ENCODE results near the gene DDX41. TPM values are rescaled to one million over a fixed set of nuclear protein-coding genes. Genes with fewer than 3 reads are reported as not detected.

DDX41 gene
- total and polyA plus RNA-seq, 9 donors = 58.3 to 104 (median 70.8) TPM

DNA sequence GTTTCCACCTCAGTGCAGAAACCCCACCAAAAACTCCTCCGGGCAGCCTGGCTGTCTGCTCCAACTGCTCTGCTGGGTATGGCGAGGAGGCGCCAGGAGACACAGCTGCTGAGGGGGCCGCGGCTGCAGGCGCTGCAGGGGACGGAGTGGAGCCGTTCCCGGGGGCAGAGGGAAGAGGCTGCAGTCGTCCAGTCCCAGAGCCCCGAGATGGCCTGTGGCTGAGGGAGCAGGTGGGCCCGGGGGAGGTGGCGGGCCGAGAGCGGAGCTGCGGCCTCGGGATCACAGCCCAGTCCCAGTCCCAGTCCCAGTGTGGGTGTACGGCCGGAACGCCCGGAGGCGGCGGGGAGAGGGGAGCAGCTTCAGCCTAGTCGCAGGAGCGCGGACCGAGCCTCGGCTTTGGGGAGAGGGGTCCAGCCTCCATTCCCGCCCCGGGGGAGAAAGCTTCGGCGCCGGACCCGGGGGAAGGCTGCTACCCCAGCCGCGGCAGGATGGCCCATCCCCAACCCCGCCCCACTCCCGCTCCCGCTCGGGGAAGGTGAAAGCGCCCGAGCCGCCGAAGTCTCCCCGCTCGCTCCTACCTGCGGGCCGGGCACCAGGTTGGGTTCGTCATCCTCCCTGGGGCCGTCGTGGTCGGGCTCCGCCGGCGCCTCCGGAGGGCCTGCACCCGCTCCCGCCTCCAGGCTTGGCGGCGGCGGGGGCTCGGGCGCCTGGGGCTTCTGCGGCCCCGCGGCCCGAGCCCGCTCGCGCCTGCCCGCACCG, 37.1 kb upstream of the DDX41 start:
- H3K27me3 ChIP-seq = no peaks in the 10 kb centered on the region
- TF ChIP-seq POLR2A (IDR thresholded peaks at IDR 0.05) = no peak
- no peak for TF ChIP-seq EP300 (IDR thresholded peaks at IDR 0.05)
- TF ChIP-seq, protein P1, sequence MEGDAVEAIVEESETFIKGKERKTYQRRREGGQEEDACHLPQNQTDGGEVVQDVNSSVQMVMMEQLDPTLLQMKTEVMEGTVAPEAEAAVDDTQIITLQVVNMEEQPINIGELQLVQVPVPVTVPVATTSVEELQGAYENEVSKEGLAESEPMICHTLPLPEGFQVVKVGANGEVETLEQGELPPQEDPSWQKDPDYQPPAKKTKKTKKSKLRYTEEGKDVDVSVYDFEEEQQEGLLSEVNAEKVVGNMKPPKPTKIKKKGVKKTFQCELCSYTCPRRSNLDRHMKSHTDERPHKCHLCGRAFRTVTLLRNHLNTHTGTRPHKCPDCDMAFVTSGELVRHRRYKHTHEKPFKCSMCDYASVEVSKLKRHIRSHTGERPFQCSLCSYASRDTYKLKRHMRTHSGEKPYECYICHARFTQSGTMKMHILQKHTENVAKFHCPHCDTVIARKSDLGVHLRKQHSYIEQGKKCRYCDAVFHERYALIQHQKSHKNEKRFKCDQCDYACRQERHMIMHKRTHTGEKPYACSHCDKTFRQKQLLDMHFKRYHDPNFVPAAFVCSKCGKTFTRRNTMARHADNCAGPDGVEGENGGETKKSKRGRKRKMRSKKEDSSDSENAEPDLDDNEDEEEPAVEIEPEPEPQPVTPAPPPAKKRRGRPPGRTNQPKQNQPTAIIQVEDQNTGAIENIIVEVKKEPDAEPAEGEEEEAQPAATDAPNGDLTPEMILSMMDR (IDR thresholded peaks at IDR 0.05) = no peak
- peaks cover 8% of the 10 kb centered on the region for H3K4me1 ChIP-seq (ENCODE audit: insufficient read depth)
- no peaks in the 10 kb centered on the region for H3K9me3 ChIP-seq
- intact Hi-C loops (cut with DNase I) = no loop called here
- 0 to 1% (median 0%) methylated on average over 38 to 72 of the region's 72 CpGs for WGBS, 3 donors
- peak; percentile 29 to 70 (median 60) for DNase-seq
- peak overlapping the region; percentile 52 to 80 for H3K27ac ChIP-seq
- H3K4me3 ChIP-seq = peak overlapping the region; percentile 63
- H3K36me3 ChIP-seq = no peaks in the 10 kb centered on the region

DNA sequence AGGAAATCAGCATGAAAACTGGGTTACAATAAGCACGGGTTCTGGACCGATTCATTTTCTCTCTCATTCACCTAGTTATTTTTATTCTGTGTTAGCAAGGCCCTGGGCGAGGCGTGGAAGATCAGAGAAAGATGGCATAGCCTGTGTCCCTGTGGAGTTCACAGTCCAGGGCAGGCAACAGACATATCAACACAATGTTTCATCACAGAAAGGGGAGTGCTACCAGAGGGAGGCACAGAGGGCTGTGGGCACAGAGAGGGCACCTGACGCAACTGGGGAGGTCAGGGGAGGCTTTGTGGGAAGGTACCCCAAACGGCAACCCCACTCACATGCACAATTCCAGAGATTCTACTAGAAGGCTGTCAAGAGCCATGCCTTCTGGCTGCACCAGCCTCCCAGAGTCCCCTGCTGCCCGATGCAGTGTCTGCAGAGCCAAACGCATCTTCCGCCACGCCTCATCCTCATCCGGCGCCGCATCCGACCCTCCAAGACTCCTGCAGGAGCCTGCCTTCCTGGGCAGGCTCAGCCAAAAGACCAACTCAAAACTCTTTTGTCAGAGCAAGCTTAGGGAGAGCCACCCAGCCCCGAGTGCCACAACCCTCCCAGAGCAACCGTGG, 36.2 kb upstream of the DDX41 start:
- Histone ChIP-seq H3K9me3 (no peaks in the 10 kb centered on the region), H3K4me1 (ENCODE audit: insufficient read depth) (peaks cover 8% of the 10 kb centered on the region), H3K27me3 (no peaks in the 10 kb centered on the region), H3K4me3 (peak overlapping the region; percentile 63), H3K36me3 (no peaks in the 10 kb centered on the region), H3K27ac (peak overlapping the region in 1 of 2 donors; percentile 52)
- TF ChIP-seq POLR2A (IDR thresholded peaks at IDR 0.05) (no peak), EP300 (IDR thresholded peaks at IDR 0.05) (no peak)
- TF ChIP-seq, protein P1 (IDR thresholded peaks at IDR 0.05) = no peak
- intact Hi-C loops (cut with DNase I) = no loop called here
- DNase-seq = no peak
- 27 to 33% (median 32%) methylated on average over 15 to 16 of the region's 16 CpGs for WGBS, 3 donors

DNA sequence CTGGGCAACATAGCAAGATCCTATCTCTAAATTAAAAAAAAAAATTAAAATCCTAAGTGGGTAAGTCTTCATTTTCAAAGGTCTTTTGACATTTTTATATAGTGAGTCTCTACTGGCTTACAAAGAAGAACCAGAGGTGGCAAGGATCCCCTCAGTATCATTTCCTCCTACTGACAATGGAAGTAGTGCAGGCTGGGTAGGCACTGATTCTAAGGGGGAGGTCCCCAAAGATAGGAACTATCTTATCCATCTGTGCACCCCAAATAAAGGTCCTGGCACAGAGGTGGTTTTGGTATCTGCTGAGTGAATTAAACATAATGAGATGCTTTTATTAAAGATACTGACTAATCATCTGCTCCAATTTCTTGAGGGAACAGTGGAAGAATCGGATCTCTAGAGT, 33.4 kb upstream of the DDX41 start:
- WGBS, 3 donors = 78 to 92% (median 89%) methylated on average over 1 of the region's 1 CpG
- intact Hi-C loops (cut with DNase I) = no loop called here

DNA sequence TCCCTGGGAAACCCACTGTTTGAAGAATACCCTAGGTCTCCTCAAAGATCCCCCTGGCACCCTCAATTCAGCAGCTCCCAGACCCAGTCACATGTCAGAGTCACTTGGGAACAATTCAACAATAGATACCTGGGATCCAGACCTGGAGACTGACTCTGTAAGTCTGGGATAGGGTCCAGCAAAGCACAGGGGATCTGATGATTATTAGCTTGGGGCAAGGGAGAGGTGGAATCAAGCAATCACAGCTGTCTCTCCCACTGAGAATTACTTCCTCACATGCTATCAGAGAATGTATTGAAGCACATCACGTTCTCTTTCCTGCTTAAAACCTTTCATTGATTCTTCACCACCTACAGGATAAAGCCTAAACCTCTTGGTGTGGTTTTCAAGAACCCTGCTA, 31.7 kb upstream of the DDX41 start:
- H3K36me3 ChIP-seq = no peaks in the 10 kb centered on the region
- intact Hi-C loops (cut with DNase I) = no loop called here
- no peak overlapping the region for H3K4me3 ChIP-seq
- peaks cover 10% of the 10 kb centered on the region for H3K4me1 ChIP-seq (ENCODE audit: insufficient read depth)
- H3K27me3 ChIP-seq = no peaks in the 10 kb centered on the region
- WGBS, 3 donors = 67 to 74% (median 72%) methylated on average over 1 of the region's 1 CpG
- H3K27ac ChIP-seq = no peak overlapping the region
- no peaks in the 10 kb centered on the region for H3K9me3 ChIP-seq
- DNase-seq = no peak
- TF ChIP-seq, protein P1 (IDR thresholded peaks at IDR 0.05) = no peak

More for the DNA sequence above, 33.4 kb upstream of the DDX41 start:
- no peaks in the 10 kb centered on the region for H3K27me3 ChIP-seq
- DNase-seq = no peak
- no peak overlapping the region for H3K27ac ChIP-seq
- no peak overlapping the region for H3K4me3 ChIP-seq
- H3K36me3 ChIP-seq = no peaks in the 10 kb centered on the region
- H3K4me1 ChIP-seq (ENCODE audit: insufficient read depth) = peaks cover 12% of the 10 kb centered on the region
- TF ChIP-seq, protein P1 (IDR thresholded peaks at IDR 0.05) = no peak
- TF ChIP-seq POLR2A (IDR thresholded peaks at IDR 0.05) (no peak), EP300 (IDR thresholded peaks at IDR 0.05) (no peak)
- H3K9me3 ChIP-seq = no peaks in the 10 kb centered on the region

Data from ovary (tissue), 9 donors.